HG03025 (cell line): ENCODE data around the gene TM9SF1.
A peak's percentile ranks its signal among the peaks of the same experiment; 100 is the strongest.

Source experiments
- ATAC-seq: cut with Tn5 transposase; IDR thresholded peaks from one replicate; pipeline ENCODE4 v1.9.1; 2021; ENCODE audit warnings: mild to moderate bottlenecking, moderate library complexity; ENCODE audit not compliant: unreplicated experiment, low FRiP score

TM9SF1 gene

GRCh38 chr14:24181371-24182077, 13.7 kb downstream of the TM9SF1 start:
- ATAC-seq = no peak

GRCh38 chr14:24179961-24180796, 15.1 kb downstream of the TM9SF1 start:
- no peak for ATAC-seq

- no peak for ATAC-seq
Observed at GRCh38 chr14:24179294-24179960, 15.8 kb downstream of the TM9SF1 start.

DNA sequence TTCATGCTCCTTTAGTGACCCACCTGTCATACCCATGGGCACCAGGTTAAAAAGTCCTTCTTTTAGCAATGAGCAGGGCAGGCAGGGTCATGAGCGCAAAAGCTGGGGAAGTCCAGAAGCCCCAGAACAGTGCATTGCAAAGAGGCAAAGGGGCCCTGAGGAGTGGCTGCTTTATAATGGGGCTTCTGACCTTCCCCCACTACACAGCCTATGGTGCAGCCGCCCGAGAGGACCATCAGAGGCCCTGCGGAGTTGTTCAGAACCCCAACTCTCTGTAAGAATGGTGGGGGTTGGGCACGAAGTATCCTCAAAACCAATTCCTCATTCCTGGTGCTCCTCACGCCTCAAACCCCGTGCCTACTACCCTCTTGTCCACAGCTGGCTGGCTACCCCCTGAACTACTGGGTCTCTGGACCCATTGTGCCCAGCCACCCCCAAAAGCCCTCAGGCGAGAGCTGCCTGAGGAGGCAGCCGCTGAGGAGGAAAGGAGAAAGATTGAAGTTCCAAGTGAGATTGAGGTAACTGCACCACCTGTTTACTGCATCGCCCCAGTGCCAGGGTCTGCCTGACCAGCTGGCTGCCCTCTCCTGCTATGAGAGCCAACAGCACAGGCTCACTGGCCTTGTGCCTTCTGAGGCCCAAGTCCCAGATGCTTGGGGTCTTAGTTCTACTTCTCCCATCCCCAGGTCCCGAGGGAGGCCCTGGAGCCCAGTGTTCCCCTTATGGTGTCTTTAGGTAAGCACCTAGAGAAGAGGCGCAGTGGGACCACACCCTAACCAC, 16.7 kb downstream of the TM9SF1 start:
- no peak for ATAC-seq

DNA sequence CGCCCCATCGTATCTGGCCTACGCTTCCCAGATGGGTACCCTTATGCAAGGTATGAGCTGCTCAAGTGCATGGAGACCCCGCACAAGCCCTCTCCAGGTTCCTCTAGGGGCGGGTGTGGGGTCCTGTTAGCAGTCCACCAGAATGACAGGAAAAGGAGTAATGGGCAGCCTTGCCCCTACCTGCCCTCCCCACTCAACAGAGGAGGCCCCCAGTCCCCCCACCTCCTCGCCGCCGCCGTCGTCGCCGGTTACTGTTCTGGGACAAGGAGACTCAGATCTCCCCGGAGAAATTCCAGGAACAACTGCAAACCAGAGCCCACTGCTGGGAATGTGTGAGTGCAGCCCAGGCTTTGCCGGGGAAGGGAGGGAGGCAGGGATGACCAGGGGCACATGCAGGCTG, 17.4 kb downstream of the TM9SF1 start:
- ATAC-seq = no peak

- no peak for ATAC-seq
Observed at GRCh38 chr14:24177041-24177825, 18.0 kb downstream of the TM9SF1 start.

GRCh38 chr14:24176599-24176998, 18.6 kb downstream of the TM9SF1 start:
- no peak for ATAC-seq

DNA sequence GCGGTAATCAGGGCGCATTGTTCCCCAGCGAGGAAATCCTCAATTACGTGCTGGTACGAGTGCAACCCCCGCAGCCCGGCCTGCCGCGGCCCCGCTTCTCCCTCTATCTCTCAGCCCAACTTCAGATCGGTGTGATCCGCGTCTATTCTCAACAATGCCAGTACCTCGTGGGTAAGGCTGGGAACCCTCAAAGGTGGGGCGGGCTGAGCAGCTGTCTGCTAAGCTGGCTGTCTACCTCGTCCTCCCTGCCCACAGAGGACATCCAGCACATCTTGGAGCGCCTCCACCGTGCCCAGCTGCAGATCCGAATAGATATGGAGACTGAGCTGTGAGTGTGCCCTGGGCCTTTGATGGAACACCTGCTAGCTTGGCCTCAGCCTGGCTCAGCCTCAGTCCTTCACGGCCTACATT, 22.4 kb downstream of the TM9SF1 start:
- ATAC-seq = no peak

- no peak for ATAC-seq
Observed at GRCh38 chr14:24172261-24172860, 22.9 kb downstream of the TM9SF1 start.

- ATAC-seq = peak; percentile 72
Observed at GRCh38 chr14:24171422-24172260, 23.6 kb downstream of the TM9SF1 start, which contains the start of gene REC8. Gene REC8, plus strand, starts transcription at chr14:24172080. Its CDS starts 473 bp downstream, at chr14:24172553.

DNA sequence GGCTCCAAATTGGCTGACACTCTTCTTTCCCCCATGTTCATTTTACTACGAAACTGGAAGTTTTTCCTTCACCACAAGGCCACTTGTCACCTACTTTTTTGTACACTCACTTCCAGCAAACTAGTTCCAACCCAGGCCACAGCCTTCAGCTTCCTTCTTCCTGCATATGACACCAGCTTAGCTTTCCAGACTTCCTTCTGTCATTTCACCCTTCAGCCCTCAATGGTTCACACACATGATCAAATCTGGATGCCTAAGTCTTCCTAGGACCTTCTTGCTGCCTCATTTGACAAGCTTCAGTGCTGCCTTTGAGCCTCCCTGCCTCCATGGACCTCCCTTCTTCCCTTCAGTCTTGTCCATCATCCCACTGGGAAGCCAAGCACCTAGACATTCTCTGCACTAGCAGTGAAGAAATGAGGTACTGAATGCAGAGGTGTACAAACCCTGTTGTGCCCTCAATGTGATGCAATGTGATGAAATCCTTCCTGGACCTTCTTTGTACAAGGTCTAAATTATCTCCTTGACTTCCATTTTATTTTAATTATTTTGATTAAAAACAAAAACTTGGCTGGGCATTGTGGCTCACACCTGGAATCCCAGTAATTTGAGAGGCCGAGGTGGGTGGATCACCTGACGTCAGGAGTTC, 27.6 kb downstream of the TM9SF1 start:
- ATAC-seq = no peak

DNA sequence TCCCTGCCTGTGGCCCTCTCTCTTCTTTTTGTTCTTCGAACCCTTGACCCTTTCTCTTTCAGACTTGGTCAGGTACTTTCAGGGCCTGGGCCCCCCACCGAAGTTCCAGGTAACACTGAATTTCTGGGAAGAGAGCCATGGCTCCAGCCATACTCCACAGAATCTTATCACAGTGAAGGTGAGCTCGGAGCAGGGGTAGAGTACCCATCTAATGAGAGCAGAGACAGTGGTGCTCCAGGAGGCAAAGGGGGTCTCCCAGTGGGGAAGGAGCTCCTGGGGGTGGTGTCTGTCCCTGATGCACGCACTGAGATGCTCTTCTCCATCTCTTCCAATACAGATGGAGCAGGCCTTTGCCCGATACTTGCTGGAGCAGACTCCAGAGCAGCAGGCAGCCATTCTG, 29.5 kb downstream of the TM9SF1 start:
- ATAC-seq = no peak

GRCh38 chr14:24164518-24164991, 30.7 kb downstream of the TM9SF1 start:
- ATAC-seq = no peak

DNA sequence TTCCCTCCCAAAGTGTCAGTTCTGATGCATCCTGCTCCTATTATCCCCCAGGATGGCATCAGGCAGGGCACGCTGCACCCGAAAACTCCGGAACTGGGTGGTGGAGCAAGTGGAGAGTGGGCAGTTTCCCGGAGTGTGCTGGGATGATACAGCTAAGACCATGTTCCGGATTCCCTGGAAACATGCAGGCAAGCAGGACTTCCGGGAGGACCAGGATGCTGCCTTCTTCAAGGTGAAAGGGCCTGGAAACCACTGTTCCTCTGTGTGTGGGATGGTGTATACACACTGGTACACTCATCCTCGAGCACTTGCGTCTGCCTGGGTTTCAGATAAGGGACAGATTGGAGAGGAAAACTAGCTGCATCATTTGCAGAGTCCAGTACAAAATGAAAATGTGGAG, 33.1 kb downstream of the TM9SF1 start:
- no peak for ATAC-seq

DNA sequence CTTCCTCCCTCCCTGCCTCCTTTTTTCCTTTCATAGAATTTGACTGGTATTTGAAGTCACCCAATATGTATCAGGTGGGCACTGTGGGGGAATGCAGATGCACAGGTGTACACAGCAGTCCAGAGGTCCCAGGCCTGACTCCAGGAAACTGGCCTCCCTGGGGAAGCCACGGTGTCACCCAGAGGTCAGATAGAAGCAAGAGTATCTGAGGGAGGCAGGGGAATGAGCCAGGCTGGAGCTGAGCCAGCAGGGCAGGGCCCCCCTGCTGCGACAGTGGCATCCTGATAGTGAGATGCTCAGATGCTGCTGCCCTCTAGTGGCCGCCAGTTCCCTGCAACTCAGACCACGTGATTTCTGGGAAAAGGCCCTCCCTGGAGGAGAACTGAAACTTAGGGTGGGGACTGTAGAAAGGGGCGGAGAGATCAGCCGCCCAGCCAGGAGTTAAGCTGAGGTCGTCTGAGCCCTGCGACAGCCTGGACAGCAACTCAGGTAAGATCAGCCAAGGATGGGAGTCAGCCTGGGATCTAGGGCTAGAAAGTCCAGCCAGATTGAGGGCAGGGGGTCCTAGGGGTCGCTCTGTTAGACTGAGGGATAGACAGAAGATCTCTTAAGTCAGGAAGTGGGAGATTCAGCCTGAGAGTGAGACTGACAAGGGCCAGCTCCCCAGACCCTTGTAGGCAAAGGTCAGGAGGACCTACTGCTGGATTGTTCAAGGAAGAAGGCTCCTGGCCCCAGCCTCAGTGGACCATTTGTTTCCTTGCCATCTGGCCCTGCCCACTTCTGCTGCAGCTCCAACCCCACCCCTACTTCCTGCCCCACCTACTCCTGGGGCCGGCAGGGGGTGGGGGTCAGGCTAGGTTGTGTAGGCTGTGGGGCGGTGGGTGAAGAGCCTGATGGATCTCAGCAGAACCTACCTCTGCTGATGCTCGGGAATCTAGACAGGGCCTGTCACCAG, 34.1 kb downstream of the TM9SF1 start, which contains the start of gene IRF9:
Gene IRF9, plus strand, starts transcription at position 416 of the 955 bp plus-strand sequence. CDS start 880 bp downstream, outside the sequence.
- peak; percentile 80 for ATAC-seq

- peak; percentile 3 for ATAC-seq
Observed at GRCh38 chr14:24160499-24160849, 34.8 kb downstream of the TM9SF1 start.
